HCT116 (cell line): ENCODE data around the gene NLRP14.

Source experiments
- CEBPB ChIP-seq: IDR thresholded peaks from 2 replicates; pipeline ENCODE4 v1.6.1; 2012; ENCODE audit warnings: low read depth
- CTCF ChIP-seq, 3 experiments: fragments of 200-600 bp in 1 of 3; sonication (generic) in 1 of 3; IDR thresholded peaks in 2 of 3; conservative IDR thresholded peaks in 1 of 3; 2 replicates each; pipeline ENCODE4 v1.5.1; 2012 to 2017; ENCODE audit warnings: low read depth in 2 of 3, low read length in 2 of 3, antibody characterized with exemption in 1 of 3, borderline replicate concordance in 1 of 3, control low read depth in 1 of 3, mild to moderate bottlenecking in 1 of 3, mixed read lengths in 1 of 3, mixed run types in 1 of 3, moderate library complexity in 1 of 3; ENCODE audit not compliant: insufficient read depth in 1 of 3
- EGR1 ChIP-seq: IDR thresholded peaks from 2 replicates; pipeline ENCODE4 v1.6.1; 2012; ENCODE audit warnings: low read depth
- EZH2 ChIP-seq: fragments of 200-600 bp; sonication (generic); IDR thresholded peaks from 2 replicates; pipeline ENCODE4 v1.6.1; 2017; ENCODE audit warnings: antibody characterized with exemption, mixed run types
- EZH2phosphoT487 ChIP-seq: fragments of 200-600 bp; IDR thresholded peaks from 2 replicates; pipeline ENCODE4 v1.6.1; 2018; ENCODE audit warnings: antibody characterized with exemption, borderline replicate concordance
- JUND ChIP-seq: IDR thresholded peaks from 2 replicates; pipeline ENCODE4 v1.6.1; 2012
- POLR2A ChIP-seq: IDR thresholded peaks from 2 replicates; pipeline ENCODE4 v1.7.0; 2011; ENCODE audit warnings: borderline replicate concordance; ENCODE audit not compliant: insufficient read depth, insufficient read length; ENCODE audit errors: extremely low read depth
- RAD21 ChIP-seq: IDR thresholded peaks from 2 replicates; pipeline ENCODE4 v1.6.1; 2012; ENCODE audit warnings: low read depth, mild to moderate bottlenecking
- REST ChIP-seq: IDR thresholded peaks from 2 replicates; pipeline ENCODE4 v1.6.1; 2012; ENCODE audit warnings: low read depth
- ZNF274 ChIP-seq: fragments of 200-500 bp; sonication (Bioruptor generic); IDR thresholded peaks from 2 replicates; pipeline ENCODE4 v1.6.1; 2014; ENCODE audit warnings: mild to moderate bottlenecking, low read depth, low read length, inconsistent platforms

DNA sequence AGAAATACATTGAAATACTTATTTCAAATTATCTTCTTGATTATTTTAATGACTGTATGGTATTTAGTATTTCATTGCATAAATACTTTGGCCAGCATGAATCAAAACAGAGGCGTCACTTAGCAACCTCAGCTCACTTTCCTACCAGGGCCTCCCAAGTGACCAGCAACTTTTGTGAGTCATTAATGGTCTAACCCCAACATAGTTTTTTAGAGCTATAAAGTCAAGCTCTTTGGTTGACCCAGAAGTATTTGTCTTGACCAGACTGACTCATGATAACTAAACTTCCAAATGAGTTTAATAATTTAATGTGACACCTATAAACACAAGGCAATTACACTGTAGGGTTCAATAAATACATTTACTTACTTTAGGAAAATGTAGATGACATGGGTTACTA, 40.6 kb downstream of the NLRP14 start:
- no peak for TF ChIP-seq CTCF (IDR thresholded peaks at IDR 0.05 in 2 of 3, conservative IDR thresholded peaks at IDR 0.05 in 1 of 3; ENCODE audit: borderline replicate concordance in 1 of 3, insufficient read depth in 1 of 3, low read depth in 2 of 3, low read length in 2 of 3)
- TF ChIP-seq REST: no peak
- TF ChIP-seq CEBPB: no peak
- TF ChIP-seq EZH2: no peak
- TF ChIP-seq ZNF274: no peak
- no peak for TF ChIP-seq JUND
- TF ChIP-seq EGR1: no peak
- TF ChIP-seq POLR2A: no peak
- no peak for TF ChIP-seq RAD21
- no peak for TF ChIP-seq EZH2phosphoT487
